DMS 273 (cell line): Measurements from ENCODE around the gene CNTFR.
A peak's percentile ranks its signal among the peaks of the same experiment; 100 is the strongest.

Source experiments
- DNase-seq: peaks from one replicate; lab custom pipeline; 2025; ENCODE audit not compliant: unreplicated experiment; lab: John Stamatoyannopoulos, UW

Gene CNTFR

GRCh38 chr9:34590381-34591247, 1.1 kb upstream of the CNTFR start:
- no peak for DNase-seq

GRCh38 chr9:34588671-34589635, 571 bp downstream of the CNTFR start:
- peak; percentile 56 for DNase-seq

GRCh38 chr9:34587271-34587670, 2.3 kb downstream of the CNTFR start:
- DNase-seq: no peak

GRCh38 chr9:34585946-34586669, 3.4 kb downstream of the CNTFR start:
- DNase-seq: no peak

GRCh38 chr9:34584970-34585369, 4.6 kb downstream of the CNTFR start:
- no peak for DNase-seq

- DNase-seq: no peak
Measured at GRCh38 chr9:34582787-34583186, 6.7 kb downstream of the CNTFR start.

GRCh38 chr9:34581318-34581717, 8.2 kb downstream of the CNTFR start:
- DNase-seq: no peak

- no peak for DNase-seq
Measured at GRCh38 chr9:34580358-34580757, 9.2 kb downstream of the CNTFR start.

GRCh38 chr9:34579808-34580163, 9.7 kb downstream of the CNTFR start:
- DNase-seq: no peak

GRCh38 chr9:34579104-34579807, 10.3 kb downstream of the CNTFR start:
- no peak for DNase-seq

GRCh38 chr9:34578241-34579103, 11.1 kb downstream of the CNTFR start:
- DNase-seq: no peak

- DNase-seq: no peak
Measured at GRCh38 chr9:34577400-34578240, 11.9 kb downstream of the CNTFR start.

GRCh38 chr9:34576597-34577399, 12.7 kb downstream of the CNTFR start:
- peak; percentile 39 for DNase-seq

- peak; percentile 41 for DNase-seq
Measured at GRCh38 chr9:34575862-34576596, 13.5 kb downstream of the CNTFR start.

GRCh38 chr9:34575241-34575640, 14.3 kb downstream of the CNTFR start:
- DNase-seq: no peak

GRCh38 chr9:34574571-34574970, 15.0 kb downstream of the CNTFR start:
- no peak for DNase-seq

GRCh38 chr9:34573599-34574325, 15.8 kb downstream of the CNTFR start:
- DNase-seq: no peak
